Measurements from ENCODE around the gene GLIPR1. TPM values are rescaled to one million over a fixed set of nuclear protein-coding genes. Genes with fewer than 3 reads are reported as not detected.
"Not testable (repeated sequence)": the region's sequence is repeated elsewhere in the genome, so short reads cannot be mapped to it uniquely, and the experiment has no call there.

Gene GLIPR1
- 325 TPM for polyA plus RNA-seq (2013, experiment 1 of 2; ENCODE audit: insufficient read length)
- polyA plus RNA-seq (2013, experiment 2 of 2; ENCODE audit: insufficient read length), result 316 TPM

GRCh38 chr12:75480469-75480949 is at the start of gene GLIPR1:
GLIPR1 (plus strand) TSS chr12:75480755; CDS start chr12:75480881, 126 bp downstream.
- peak; percentile 99 for DNase-seq

- DNase-seq, result peak; percentile 15
Observed at GRCh38 chr12:75432924-75433323, 47.6 kb upstream of the GLIPR1 start.

- peak; percentile 33 for DNase-seq
Observed at GRCh38 chr12:75437564-75437963, 43.0 kb upstream of the GLIPR1 start.

GRCh38 chr12:75438059-75438754 is 42.3 kb upstream of the GLIPR1 start:
- no peak for DNase-seq

- DNase-seq, result peak; percentile 38
Observed at GRCh38 chr12:75439048-75439447, 41.5 kb upstream of the GLIPR1 start.

- DNase-seq, result peak; percentile 64
Observed at GRCh38 chr12:75439930-75440329, 40.6 kb upstream of the GLIPR1 start.

GRCh38 chr12:75441687-75442449 is 38.7 kb upstream of the GLIPR1 start:
- DNase-seq, result not testable (repeated sequence)

- not testable (repeated sequence) for DNase-seq
Observed at GRCh38 chr12:75442454-75442853, 38.1 kb upstream of the GLIPR1 start.

GRCh38 chr12:75443709-75444108 is 36.8 kb upstream of the GLIPR1 start:
- DNase-seq, result no peak

- peak; percentile 72 for DNase-seq
Observed at GRCh38 chr12:75444429-75445136, 36.0 kb upstream of the GLIPR1 start.

GRCh38 chr12:75445137-75445507 is 35.4 kb upstream of the GLIPR1 start:
- DNase-seq, result not testable (repeated sequence)

GRCh38 chr12:75446857-75447256 is 33.7 kb upstream of the GLIPR1 start:
- DNase-seq, result peak; percentile 90

- peak; percentile 42 for DNase-seq
Observed at GRCh38 chr12:75447691-75448393, 32.7 kb upstream of the GLIPR1 start.

- peak; percentile 44 for DNase-seq
Observed at GRCh38 chr12:75452675-75453330, 27.8 kb upstream of the GLIPR1 start.

GRCh38 chr12:75455839-75456238 is 24.7 kb upstream of the GLIPR1 start:
- no peak for DNase-seq

- DNase-seq, result no peak
Observed at GRCh38 chr12:75457191-75457590, 23.4 kb upstream of the GLIPR1 start.

GRCh38 chr12:75457866-75458265 is 22.7 kb upstream of the GLIPR1 start:
- DNase-seq, result not testable (repeated sequence)

- no peak for DNase-seq
Observed at GRCh38 chr12:75459755-75460154, 20.8 kb upstream of the GLIPR1 start.

- DNase-seq, result no peak
Observed at GRCh38 chr12:75460204-75460603, 20.4 kb upstream of the GLIPR1 start.

- no peak for DNase-seq
Observed at GRCh38 chr12:75471902-75472890, 8.4 kb upstream of the GLIPR1 start.

All from fibroblast of skin of scalp (primary cell).